BJ (cell line): Measurements from ENCODE around the gene FJX1. TPM values are rescaled to one million over a fixed set of nuclear protein-coding genes. Genes with fewer than 3 reads are reported as not detected.
"Not testable (repeated sequence)": the region's sequence is repeated elsewhere in the genome, so short reads cannot be mapped to it uniquely, and the experiment has no call there.

Experiments used
- CTCF ChIA-PET: fragments of 350-600 bp; formaldehyde crosslinking; extraction: SDS; loops from one replicate; lab custom pipeline; 2021; ENCODE audit warnings: antibody characterized with exemption, inconsistent platforms; lab: Yijun Ruan, JAX
- POLR2A ChIA-PET: fragments of 300-600 bp; sonication (Branson Sonifier 250); formaldehyde crosslinking; extraction: SDS; loops from one replicate; lab custom pipeline; 2021; ENCODE audit warnings: antibody characterized with exemption; lab: Charles Lee
- DNase-seq: peaks from one replicate; pipeline ENCODE4 v3.0.0-alpha.2; 2011; ENCODE audit warnings: low read depth
- H3K27me3 ChIP-seq: 2 replicates; pipeline ENCODE4 v1.6.0; 2011; ENCODE audit warnings: low read length; ENCODE audit not compliant: control insufficient read depth, insufficient read depth
- H3K36me3 ChIP-seq: 2 replicates; pipeline ENCODE4 v1.5.1; 2011; ENCODE audit warnings: low read length; ENCODE audit not compliant: control insufficient read depth, insufficient read depth
- H3K4me3 ChIP-seq: 2 replicates; pipeline ENCODE4 v1.5.1; 2011; ENCODE audit warnings: low read depth, mild to moderate bottlenecking, control low read depth, low read length
- polyA plus RNA-seq: library from polyadenylated mRNA; depleted of rRNA; stranded (reverse); fragments of >200 nt; gene quantifications from 2 replicates; pipeline ENCODE4 v1.2.3, GENCODE V29; 2011
- TF ChIP-seq, protein P1 (sequence below): IDR thresholded peaks from 2 replicates; pipeline ENCODE4 v1.5.1; 2011; ENCODE audit warnings: low read depth, mild to moderate bottlenecking, control low read depth, inconsistent platforms, low read length, moderate library complexity; ENCODE audit not compliant: insufficient read depth

Gene FJX1
- polyA plus RNA-seq, 1 experiment: 6.1 TPM

DNA sequence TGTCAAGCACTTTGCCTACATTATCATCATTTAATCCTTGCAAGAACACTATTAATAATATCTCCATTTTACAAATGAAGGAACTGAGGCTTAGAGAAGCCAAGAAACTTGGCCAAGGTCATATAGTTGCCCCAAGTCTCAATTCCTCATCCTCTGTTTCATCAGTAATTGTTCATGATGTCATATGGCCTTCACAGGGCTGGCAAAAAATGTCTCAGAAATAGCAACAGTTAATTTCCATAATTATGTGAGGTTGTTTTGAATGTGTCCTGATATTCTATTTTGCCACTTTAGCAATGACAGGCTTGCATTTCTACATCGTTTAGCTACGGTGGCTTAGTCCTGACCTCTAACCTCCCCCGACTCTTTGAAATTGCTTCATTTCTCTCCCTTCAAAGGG, 23.7 kb downstream of the FJX1 start:
- H3K36me3 ChIP-seq: no peaks in the 10 kb centered on the region
- no peaks in the 10 kb centered on the region for H3K27me3 ChIP-seq
- no peak overlapping the region for H3K4me3 ChIP-seq
- ChIA-PET POLR2A (no interaction called here), CTCF (no interaction called here)
- DNase-seq: no peak
- TF ChIP-seq, protein P1, sequence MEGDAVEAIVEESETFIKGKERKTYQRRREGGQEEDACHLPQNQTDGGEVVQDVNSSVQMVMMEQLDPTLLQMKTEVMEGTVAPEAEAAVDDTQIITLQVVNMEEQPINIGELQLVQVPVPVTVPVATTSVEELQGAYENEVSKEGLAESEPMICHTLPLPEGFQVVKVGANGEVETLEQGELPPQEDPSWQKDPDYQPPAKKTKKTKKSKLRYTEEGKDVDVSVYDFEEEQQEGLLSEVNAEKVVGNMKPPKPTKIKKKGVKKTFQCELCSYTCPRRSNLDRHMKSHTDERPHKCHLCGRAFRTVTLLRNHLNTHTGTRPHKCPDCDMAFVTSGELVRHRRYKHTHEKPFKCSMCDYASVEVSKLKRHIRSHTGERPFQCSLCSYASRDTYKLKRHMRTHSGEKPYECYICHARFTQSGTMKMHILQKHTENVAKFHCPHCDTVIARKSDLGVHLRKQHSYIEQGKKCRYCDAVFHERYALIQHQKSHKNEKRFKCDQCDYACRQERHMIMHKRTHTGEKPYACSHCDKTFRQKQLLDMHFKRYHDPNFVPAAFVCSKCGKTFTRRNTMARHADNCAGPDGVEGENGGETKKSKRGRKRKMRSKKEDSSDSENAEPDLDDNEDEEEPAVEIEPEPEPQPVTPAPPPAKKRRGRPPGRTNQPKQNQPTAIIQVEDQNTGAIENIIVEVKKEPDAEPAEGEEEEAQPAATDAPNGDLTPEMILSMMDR: no peak

DNA sequence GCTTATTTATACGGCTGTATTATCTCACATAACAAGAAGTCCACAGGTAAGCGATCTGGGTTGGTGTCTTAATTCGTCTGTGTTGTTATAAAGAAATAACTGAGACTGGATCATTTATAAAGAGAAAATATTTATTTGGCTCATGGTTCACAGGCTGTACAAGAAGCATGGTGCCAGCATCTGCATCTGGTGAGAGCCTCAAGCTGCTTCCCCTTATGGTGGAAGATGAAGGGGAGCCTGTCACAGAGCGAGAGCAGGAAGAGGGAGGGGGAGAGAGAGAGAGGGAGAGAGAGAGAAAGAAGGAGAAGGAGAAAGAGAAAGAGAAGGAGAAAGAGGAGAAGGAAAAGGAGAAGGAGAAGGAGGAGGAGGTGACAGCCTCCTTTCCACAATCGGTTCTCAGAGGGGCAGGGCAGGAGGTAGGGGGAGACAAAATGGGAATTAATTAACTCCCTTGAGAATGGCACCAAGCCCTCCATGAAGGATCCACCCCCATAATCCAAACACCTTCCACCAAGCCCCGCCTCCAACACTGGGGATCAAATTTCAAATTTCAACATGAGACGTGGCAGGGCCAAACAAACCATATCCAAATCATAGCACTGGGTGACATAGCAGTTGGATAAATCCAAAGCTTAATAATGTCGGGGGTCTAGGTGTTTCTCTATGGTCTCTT, 29.3 kb downstream of the FJX1 start:
- Histone ChIP-seq H3K36me3 (no peaks in the 10 kb centered on the region), H3K4me3 (no peak overlapping the region), H3K27me3 (no peaks in the 10 kb centered on the region)
- no peak for DNase-seq
- TF ChIP-seq, protein P1: no peak
- POLR2A ChIA-PET: no interaction called here
- CTCF ChIA-PET: no interaction called here

DNA sequence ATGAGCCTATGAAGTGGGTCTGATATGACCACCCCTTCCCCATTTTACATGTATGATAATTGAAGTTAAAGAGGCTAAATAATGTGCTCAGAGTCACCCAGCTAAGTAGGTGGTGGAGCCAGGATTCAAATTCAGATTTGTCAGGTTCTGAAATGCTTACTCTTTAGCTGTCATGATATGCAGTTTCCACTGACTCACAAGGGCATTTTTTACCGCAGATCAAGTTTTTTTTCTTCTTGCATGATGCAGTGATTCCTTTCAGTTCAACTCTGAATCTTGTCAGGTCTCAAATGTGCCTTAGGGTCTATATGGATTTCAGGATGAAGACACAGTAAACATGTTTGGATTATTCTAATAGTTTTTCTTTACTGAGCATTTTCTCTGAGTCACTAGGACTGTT, 31.7 kb downstream of the FJX1 start:
- CTCF ChIA-PET: no interaction called here
- Histone ChIP-seq H3K36me3 (no peaks in the 10 kb centered on the region), H3K4me3 (no peak overlapping the region), H3K27me3 (no peaks in the 10 kb centered on the region)
- TF ChIP-seq, protein P1: no peak
- no peak for DNase-seq
- POLR2A ChIA-PET: no interaction called here

DNA sequence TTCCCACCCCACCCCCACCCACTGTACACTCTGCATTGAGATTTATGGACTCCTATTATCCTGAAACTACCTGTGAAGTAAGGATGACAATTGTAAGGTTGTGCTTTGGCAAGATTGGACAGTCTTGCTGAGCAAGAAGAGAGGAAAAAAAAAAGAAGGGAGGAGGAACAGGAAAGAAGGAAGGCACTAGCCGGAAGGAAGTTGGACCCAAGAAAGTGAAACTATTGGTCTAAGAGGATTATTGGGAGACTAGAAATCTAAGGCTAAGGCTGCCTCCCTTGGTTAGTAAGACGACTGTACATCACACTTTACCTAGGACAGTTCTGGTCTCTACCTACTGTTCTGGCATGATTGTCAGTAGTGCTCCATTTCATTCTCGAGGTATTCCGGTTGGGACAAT, 32.2 kb downstream of the FJX1 start:
- DNase-seq: no peak
- CTCF ChIA-PET: no interaction called here
- POLR2A ChIA-PET: no interaction called here
- Histone ChIP-seq H3K36me3 (no peaks in the 10 kb centered on the region), H3K4me3 (no peak overlapping the region), H3K27me3 (no peaks in the 10 kb centered on the region)
- TF ChIP-seq, protein P1: no peak

DNA sequence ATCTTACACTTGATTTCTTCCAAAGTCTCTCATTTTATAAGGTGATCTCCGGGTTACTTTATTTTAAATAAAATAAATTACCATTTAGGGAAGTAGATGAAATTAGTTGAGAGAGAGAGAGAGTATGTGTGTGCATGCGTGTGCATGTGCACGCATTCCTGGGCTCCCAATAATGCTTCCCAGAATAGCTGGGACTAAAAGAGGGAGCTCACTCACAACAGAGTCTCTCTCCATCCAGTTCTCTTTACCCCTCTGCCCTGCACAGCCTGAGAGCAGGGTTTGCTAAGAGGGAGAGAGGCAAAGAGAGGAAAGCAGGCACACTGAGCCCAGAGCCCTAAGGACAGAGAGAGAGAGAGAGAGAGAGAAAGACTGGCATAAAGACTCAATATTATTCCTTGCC, 33.0 kb downstream of the FJX1 start:
- POLR2A ChIA-PET: no interaction called here
- CTCF ChIA-PET: no interaction called here
- Histone ChIP-seq H3K36me3 (no peaks in the 10 kb centered on the region), H3K4me3 (no peak overlapping the region), H3K27me3 (no peaks in the 10 kb centered on the region)
- DNase-seq: no peak
- TF ChIP-seq, protein P1: no peak

DNA sequence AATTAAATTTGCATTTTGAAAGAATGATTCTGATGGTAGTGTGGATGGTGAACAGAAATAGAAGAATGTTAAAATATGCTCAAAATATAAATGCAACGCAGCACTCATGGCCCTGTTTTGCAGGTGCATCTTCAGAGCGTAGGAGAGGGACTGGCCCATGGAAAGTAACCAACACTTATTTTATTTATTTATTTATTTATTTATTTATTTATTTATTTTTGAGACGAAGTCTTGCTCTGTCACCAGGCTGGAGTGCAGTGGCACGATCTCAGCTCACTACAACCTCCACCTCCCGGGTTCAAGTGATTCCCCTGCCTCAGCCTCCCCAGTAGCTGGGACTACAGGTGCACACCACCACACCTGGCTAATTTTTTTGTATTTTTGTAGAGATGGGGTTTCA, 34.5 kb downstream of the FJX1 start:
- not testable (repeated sequence) for H3K4me3 ChIP-seq, H3K36me3 ChIP-seq, DNase-seq, H3K27me3 ChIP-seq
- ChIA-PET CTCF (interaction anchor here (0.6 kb wide), 1 partner anchor 681 kb away, joined by 3 read pairs; no protein-coding TSS in a partner anchor), POLR2A (interaction anchor here (0.6 kb wide), 1 partner anchor 12 kb away, joined by 3 read pairs; no protein-coding TSS in a partner anchor)
